UCSD-AML1 (cell line): ENCODE results near the gene NTM.

Experiments used
- DNase-seq: peaks from one replicate; lab custom pipeline; 2025; ENCODE audit not compliant: unreplicated experiment; lab: John Stamatoyannopoulos, UW

The NTM gene

DNA sequence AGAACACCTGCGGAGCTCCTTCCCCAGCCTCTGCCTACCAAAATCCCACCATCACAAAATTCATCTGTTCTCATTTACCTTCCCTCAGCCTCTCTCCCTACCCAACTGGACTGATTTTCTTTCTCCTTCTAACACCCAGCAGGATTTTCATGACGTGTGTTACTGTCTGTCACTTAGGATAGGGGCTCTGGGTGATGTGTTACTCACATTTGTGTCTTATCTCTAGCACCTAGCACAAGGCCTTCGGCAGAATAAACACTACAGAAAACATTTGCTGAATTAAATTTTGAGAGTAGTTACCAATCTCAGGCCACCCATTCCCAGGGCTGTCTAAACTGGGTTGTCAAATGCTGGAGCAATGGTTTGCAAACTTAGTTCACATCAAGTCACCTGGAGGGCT is 88.0 kb downstream of the NTM start:
- DNase-seq = no peak

DNA sequence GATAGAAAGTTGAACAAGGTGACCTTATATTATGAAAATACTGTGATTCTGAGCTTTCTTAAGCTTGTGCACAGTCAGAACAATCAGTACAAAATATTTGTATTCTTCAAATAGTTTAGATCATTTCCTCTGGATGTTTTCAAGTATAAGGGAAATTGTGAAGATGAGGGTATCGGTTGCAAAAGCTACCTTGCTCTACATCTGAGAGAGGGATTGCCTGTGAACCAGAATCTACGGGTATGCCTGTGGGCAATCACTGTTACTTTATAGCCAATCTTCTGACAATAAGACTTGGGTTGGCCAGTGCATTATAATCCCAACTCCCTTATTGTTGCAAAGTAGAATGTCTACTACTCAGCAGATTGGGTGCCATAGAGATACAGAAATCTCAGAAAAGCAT is 90.5 kb downstream of the NTM start:
- DNase-seq = no peak

DNA sequence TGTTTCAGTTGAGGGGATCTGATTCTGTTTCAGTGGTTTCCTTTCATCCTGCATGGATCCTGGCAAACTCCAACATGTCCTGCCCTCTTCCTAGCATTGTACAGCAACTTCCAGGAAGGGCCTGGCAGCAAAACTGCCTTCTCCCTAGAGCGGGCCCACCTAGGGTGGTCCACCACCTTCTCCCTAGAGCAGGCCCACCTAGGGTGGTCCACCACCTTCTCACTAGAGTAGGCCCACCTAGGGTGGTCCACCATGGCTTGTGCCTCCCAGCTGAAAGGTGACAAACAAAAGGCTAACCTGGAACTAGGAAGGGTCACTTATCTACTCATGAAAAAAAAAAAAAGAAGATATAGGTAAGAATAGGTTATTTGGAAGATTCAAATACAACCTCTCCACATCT is 92.2 kb downstream of the NTM start:
- no peak for DNase-seq

DNA sequence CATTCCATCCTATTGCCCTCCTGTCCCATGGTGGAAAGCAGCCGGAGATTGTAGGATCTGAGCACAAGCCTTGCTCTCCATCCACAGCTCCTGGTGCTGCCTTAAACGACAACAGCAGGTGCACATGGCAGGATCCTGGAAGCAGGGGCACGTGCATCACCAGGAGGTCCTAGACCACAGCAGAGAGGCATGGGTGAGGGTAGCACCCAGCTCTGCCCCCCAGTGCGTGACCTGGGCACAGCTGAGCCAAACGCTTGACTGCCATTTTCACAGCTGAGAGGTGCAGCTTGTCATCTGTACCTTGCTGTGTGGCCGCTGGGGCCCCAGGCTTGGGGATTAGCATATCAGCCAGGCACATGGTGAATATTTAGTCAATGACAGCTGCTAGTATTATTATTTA is 92.7 kb downstream of the NTM start:
- no peak for DNase-seq

DNA sequence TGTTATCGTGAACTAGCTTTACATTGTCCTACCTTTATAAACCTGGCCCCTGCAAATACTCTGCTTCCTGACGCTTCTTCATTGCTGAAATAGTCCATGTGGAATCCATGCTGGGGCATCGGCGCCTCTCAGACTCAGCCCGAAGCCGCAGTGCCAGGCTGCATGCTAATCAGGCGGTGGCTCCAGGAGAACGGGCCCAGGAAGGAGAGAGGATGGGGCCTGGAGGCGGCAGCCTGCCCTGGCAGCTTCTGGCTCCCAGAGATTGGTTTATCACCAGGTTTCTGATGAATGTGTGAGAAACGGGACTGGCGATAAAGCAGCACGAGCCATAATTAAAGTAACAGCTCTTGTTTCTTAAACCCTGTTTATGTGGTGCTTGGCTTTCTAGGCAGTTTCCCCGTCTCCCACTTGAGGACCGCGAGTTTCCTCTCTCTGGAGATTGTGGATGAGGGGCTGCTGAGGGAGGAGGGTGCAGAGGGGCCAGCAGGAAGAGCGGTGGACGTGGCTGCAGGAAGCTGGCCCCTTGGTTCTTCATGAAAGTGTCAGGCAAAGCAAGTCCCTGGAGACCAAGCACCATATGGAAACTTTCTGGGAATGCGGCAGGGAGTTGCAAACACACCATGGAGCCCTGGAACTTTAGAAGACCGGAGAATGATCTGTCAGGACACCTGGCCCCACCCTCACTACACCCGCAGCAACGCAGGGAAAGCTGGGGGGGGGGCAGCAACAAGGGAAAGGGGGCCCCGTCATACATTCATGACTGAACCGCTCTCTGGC is 93.4 kb downstream of the NTM start:
- no peak for DNase-seq

DNA sequence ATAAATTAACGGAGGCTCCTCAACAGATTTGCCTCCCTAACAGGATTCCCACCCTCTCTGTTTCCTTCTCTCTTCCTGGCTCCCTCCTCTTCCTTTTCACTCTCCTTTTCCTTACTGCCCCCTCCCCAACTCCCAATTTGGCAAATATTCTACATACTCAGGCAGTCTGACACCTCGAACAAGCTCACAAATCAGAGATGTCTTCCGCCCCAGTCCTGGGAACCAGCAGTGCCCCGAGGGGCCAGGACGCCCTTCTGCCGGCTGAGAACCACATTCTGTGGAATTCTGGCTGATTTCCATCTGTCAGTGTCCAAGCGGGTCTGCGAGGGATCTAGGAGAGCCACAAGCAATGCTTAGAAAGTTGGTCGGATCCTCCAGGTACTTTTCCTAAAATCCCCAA is 94.0 kb downstream of the NTM start:
- no peak for DNase-seq

DNA sequence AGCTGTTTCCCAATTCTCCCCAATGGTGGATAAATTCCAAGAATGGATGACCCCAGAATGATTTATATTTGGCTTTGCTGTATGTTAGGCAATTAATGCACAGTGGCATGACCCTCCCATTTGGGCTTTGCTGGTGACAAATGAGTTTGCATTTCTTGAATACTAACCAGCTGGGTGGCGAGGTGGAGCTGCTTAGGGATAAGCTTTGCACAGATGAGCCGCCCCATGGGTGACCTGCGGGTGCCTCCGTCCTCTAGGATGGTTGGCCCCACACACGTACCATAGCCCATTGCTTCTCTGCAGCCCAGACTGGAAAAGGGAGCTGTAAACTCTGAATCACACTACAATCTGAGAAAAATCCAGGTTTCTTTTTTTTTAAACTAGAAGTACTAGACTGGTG is 94.6 kb downstream of the NTM start:
- DNase-seq = no peak

DNA sequence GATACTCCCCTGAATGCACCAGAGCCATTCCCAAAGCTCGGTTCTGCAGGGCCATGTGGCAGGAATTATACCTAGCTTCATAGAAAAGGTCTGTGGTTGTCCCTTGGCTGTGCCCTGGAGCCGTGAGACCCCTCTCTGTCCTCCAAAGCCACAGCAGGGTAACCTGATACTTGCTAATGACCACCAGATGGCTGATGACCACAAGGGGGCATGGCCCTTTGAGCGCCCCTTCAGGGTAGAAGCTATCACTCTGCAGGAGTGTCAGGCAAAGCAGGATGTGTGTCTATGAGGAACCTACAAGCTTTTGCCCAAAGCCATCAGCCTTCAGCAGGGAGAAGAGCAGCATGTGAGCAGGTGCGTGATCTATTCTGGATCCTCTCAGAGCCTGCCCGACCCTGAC is 95.3 kb downstream of the NTM start:
- DNase-seq = no peak

DNA sequence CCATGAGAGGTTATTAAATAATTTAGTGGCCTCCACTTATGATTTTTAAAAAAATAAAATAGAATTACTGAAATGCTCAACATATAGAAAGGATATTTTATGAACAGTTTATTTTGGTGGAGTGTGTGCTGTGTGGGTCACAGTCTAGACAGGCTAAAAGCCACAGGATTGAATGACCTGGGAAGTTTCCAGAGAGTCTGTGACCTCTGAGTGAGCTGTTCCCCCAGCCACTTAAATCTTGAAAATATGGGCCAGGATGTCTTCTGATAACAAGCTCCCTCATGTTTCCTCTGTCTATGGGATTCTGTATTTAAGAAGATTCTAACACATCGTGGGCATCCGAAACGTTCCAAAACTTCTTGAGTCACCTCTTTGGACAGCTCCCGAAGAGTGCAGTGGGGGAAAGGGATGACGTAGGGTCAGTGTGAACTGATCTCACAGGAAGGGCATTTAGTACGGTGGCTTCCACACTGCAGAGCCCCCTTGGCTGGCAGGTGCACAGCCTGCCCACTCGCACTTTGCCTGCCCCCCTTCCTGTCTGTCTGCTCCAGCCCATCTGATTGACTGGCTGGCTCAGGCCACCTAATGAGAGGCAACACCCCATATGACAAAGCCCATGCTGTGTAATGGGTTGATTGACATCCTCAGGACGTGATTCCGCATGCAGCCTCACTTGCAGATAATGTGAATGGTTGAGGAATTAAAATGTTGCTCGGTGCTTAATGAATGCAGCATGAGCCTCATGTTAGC is 97.4 kb downstream of the NTM start:
- DNase-seq = no peak

DNA sequence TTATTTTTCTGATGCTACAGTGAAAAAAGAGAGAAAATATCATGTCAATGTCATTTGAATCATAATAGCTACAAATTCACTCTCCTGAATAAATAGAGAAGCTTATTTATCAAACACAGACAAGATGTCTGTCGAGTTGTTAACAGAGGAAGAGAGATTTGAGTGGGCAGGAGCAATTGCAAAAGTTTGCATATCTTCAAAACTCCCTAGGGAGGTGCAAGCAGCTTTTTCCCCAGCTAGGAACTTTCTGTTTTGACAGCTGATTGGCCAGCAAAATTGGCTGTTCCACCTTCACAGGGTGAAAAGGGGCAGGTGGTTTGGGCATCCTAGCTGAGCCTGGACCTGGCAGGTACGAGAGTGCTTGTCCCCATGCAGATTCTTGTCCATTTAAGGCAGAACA is 98.2 kb downstream of the NTM start:
- no peak for DNase-seq

DNA sequence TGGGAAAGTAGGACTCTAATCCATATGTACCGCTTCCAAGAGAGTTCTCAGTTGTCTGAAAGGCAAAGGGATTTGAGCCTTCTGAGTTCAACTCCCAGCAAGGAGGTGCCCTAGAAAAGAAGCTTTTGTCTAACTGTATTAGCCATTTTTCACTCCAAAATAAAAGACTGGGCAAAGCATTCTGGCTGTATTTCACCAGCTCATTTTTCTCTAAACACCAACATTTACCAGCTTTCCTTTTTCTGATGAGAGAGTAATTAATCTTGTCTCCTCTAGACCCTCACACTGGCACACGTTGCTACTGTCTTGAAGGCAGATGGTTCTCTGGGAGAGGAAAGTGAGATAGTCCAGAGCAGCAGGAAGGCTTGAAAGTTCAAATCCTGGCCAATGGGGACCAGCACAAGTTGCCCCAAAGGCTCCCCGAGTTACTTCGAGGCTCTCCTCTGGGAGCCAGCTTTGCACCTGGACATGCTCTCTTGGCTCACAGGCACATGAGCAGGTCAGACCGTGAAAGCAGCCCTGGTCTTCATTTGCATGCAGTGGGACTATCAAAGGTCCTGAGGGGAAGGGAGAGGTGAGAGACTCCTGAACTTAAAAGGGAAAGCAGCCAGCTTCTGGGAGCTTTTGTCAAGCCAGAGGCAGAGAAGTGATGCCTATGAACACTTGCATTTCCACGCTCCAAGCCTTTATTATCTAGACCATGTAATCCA is 100.0 kb downstream of the NTM start:
- DNase-seq = no peak

DNA sequence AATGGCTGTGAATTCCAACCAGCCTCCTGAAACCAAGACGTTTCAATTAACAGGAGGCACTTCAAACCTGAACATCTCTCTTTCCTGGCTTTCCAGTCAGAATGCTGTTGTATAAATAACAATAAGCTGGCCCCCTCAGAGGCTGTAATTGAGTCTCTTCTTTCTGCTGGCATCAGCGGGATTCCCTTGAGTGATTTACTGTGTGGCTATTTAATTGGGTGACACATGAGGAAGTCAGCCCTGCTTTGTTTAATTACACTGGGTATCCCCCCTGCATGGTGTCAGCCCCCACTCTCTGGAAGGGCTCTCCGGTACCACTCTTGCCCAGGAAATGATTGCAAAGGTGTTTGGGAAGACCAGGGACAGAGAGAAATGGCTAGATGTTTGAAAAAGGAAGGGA is 101.6 kb downstream of the NTM start:
- DNase-seq = no peak

DNA sequence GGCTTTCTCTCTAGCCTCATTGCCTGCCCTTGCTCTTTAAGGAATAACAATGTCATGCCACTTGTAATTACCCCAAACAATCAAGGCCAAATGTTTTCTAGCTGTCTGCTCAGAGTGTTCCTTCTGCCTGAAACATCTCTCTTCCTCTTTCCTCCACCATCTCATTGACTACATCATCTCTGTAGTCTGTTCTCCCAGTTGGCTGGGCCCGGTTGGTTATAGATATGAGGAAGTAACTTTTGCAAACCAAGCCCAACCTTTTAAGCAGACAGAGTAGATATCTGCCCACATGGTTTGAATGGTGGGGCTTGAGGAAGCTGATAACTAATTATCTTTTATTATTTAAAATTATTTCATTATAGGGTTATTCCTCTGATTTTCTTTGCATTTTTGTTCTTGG is 104.5 kb downstream of the NTM start:
- no peak for DNase-seq

DNA sequence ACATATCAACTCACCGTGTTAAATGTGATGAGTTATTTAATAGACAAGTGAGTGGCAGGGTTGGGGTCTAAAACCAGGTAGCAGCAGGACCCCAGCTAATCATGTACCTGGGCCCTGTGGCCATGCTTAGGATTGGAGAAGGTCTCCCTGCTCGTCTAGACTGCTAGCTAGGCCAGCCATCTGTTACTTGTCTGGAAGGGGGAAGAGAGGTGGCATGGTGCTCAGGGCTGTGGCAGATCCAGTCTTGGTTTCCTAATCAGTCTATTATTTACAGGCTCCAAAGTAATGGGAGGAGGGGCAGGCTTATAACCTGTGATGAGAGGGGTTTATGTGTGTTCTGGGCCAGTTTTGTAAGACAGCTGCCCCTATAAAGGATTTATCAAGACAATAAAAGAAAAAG is 105.9 kb downstream of the NTM start:
- DNase-seq = no peak

DNA sequence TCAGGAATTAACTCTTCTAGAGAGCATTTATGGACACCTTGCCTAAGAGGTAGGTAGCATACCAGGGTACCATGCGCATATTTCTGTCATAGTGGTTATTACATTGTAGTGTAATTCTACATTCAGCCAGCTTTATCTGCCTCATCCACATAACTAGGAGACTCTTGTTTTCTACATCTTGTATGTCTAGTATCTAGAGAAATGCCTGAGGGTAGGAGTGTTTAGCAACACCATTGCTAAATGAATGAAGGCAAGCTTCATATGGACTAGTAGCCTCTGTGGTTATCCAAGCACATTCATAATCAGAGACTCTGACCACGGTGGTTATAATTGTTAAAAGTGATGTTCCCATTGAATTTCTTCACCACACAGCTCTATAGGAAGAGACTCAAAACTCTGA is 107.9 kb downstream of the NTM start:
- DNase-seq = no peak

DNA sequence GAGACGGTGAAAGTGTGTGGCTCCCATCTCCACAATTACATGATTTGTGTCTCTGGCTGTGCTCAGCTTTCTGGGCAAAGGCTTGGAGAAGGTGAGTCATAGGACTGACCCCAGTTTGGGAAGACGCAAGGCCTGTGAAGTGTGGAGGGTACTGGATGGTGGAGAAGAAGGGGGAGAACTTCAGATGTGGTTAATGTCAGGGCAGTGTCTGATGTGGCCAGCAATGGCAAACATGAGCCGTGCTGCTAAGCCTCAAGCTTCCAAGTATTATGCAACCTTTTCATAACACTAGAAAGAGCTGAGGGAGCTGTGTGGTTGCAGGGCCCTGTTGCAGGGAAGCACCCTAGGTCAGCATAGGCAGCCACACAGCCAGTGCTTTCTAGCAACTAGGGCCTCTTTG is 110.9 kb downstream of the NTM start:
- no peak for DNase-seq

DNA sequence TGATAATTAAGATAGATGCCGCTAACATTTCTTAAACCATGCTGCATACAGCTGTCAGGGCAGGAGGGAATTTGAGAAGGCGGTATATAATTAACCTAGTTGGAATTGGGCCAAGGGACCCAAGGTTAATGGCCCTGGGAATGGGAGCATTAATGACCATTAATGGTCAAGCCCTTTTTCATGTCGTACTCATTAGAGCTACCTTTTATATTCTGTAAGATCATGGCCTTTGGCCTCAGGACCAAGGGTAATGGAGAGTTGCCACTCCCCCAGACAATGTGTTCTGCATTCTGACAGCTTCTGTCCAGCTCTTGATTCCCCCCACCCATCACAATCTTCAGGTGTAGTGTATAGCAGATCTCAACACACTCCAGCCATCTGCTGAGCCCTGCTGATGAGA is 111.6 kb downstream of the NTM start:
- no peak for DNase-seq

DNA sequence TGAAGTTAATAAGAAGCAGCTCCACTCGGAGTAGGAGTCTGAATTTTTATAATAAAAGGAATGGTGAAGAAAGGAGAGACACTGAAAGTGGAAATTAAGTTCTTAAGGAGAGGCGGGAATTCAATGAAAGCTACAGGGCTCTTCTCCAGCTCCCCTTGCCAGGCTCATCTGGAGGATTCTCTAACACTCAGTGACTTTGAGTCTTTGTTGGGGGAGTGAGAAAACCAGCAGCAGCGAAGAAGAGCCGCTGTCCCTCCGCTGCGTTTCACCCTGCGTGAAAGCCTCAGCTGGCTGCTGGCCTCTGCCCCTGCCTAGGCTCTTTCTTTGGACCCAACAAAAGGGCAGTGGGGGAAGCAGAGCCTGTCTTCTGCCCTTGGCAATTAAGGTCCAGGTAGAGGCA is 113.0 kb downstream of the NTM start:
- DNase-seq = no peak

DNA sequence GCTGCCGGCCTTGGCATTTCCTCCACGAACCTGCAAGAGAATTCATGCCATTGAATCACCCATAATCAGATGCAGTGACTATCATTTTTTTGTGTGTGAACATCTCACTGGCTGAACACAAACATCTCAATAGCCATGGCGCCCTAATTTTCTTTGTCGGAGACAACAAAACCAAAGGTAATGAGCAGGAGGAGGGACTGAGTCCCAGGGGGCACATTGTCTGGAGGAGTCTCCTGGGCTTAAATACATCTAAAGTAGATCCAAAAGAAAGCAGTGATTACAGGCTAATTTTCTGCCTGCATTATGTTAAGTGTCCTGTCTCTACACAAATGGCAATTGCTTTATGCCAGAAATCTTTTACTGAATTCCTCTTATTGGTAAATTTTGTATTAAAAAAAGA is 113.5 kb downstream of the NTM start:
- DNase-seq = no peak

DNA sequence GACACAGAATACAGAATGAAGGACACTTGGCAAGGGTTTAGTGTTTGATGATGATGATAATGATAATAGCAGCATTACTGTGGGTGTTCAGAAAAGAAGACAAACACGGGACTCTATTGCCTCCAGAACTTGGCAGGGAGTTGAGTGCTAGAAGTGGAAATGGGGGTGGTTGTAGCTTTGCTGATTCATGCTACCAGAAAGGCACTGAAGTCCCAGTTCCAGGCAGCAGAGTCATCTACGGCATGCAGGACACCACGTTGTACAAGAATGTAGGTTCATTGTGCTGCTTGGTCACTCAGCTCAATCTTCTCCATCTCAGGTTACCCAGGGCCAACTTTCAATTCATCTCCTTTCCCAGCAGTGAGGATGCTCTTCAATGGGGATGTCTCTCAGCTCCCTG is 115.7 kb downstream of the NTM start:
- no peak for DNase-seq

DNA sequence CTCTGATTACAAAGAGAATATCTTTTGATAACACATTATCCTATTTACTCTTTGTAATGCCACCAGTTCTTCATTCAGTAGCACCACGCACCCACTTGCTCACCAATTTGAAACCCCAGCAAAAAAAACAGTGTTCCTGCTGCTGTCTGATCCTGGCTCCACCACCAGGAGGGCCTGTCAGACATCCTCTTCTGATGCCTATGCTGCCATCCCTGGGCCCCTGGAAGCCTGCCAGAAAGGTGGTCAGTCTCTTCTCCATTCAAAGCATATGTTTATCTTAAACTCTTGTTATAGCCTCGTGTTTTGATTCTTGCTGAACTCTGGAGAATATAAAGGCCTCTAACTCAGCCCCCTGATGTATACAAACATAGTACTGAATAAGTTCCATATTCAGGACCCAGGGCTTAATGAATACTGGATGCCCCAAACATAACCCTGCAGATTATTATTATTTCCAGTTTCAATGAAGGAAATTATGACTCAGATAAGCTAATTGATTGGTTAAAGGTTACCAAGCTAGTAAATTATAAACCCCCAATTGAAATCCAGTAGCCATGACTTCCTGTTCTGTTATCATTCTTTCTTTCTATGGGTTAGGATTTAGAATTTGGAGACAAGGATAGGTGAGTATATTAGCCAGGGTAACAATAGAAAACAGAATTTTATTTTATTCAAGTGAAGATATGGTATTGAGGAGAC is 116.7 kb downstream of the NTM start:
- DNase-seq = no peak

DNA sequence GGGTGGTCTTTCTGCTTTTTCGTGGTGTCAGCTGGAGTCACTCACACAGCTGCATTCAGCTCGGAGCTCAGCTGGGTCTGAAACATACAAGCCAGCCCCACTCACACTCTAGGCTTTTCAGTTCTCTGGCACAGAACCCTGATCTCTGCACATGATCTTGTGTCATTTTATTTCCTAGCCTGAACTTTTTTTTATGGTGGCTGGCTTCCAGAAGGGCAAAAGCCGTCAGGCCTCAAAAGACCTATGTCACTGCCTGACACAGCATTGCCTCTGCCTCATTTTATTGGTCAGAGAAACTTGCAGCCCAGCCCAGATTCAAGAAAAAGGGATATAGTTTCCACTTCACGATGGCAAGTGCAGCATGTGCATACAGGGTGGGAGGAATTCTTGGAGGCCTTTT is 117.8 kb downstream of the NTM start:
- DNase-seq = no peak
